Neuronal stem cell (in vitro differentiated cells): ENCODE data around the gene EPB41L2.

Experiments used
- DNase-seq: peaks from one replicate; pipeline ENCODE4 v3.0.0-alpha.2; 2013; ENCODE audit warnings: low spot score
- H2AFZ ChIP-seq: one replicate; pipeline ENCODE4 v1.6.1; 2013; ENCODE audit warnings: mild to moderate bottlenecking, low read length, inconsistent platforms
- H2AK5ac ChIP-seq: 2 replicates; pipeline ENCODE4 v1.6.1; 2013; ENCODE audit warnings: low read depth, mild to moderate bottlenecking, inconsistent platforms, low read length, moderate library complexity, mixed read lengths
- H2BK120ac ChIP-seq: 2 replicates; pipeline ENCODE4 v1.6.1; 2013; ENCODE audit warnings: low read depth, mild to moderate bottlenecking, inconsistent platforms, low read length, moderate library complexity, mixed read lengths
- H2BK12ac ChIP-seq: one replicate; pipeline ENCODE4 v1.6.1; 2013; ENCODE audit warnings: low read length, inconsistent platforms
- H2BK15ac ChIP-seq: 2 replicates; pipeline ENCODE4 v1.6.1; 2013; ENCODE audit warnings: mild to moderate bottlenecking, low read length, inconsistent platforms, mixed read lengths
- H2BK5ac ChIP-seq: one replicate; pipeline ENCODE4 v1.6.1; 2013; ENCODE audit warnings: inconsistent platforms, mild to moderate bottlenecking, low read length, moderate library complexity
- H3K14ac ChIP-seq: one replicate; pipeline ENCODE4 v1.6.1; 2013; ENCODE audit warnings: low read length, inconsistent platforms
- H3K18ac ChIP-seq: 2 replicates; pipeline ENCODE4 v1.6.1; 2013; ENCODE audit warnings: low read length, inconsistent platforms
- H3K23ac ChIP-seq: 2 replicates; pipeline ENCODE4 v1.6.1; 2013; ENCODE audit warnings: low read depth, mild to moderate bottlenecking, mixed read lengths, low read length, inconsistent platforms; ENCODE audit not compliant: poor library complexity
- H3K27ac ChIP-seq: replicated peaks from 3 replicates; pipeline ENCODE4 v1.5.1; 2013; ENCODE audit warnings: low read length, inconsistent platforms
- H3K27me3 ChIP-seq, 3 experiments: 2 replicates each; pipeline ENCODE4 v1.6.1; 2013; ENCODE audit warnings: low read length in 3 of 3, mild to moderate bottlenecking in 2 of 3, inconsistent platforms in 1 of 3, low read depth in 1 of 3, mixed read lengths in 1 of 3, moderate library complexity in 1 of 3; ENCODE audit not compliant: control insufficient read depth in 3 of 3, insufficient read depth in 3 of 3
- H3K36me3 ChIP-seq, 2 donors: replicated peaks in 1 of 2; 2 replicates each; pipeline ENCODE4 v1.6.1; 2013; ENCODE audit warnings: low read length in 2 of 2; ENCODE audit not compliant: control insufficient read depth in 2 of 2, insufficient read depth in 2 of 2
- H3K4ac ChIP-seq: 2 replicates; pipeline ENCODE4 v1.6.1; 2013; ENCODE audit warnings: inconsistent platforms, mild to moderate bottlenecking, low read length, moderate library complexity
- H3K4me1 ChIP-seq, 2 donors: 1 replicate in 1 of 2; 2 replicates in 1 of 2; pipeline ENCODE4 v1.6.1; 2013; ENCODE audit warnings: low read length in 2 of 2, low read depth in 1 of 2; ENCODE audit not compliant: control insufficient read depth in 2 of 2, insufficient read depth in 1 of 2
- H3K4me2 ChIP-seq: one replicate; pipeline ENCODE4 v1.6.1; 2013; ENCODE audit warnings: mild to moderate bottlenecking, low read length, inconsistent platforms; ENCODE audit not compliant: insufficient read depth, poor library complexity, severe bottlenecking
- H3K4me3 ChIP-seq, 2 donors: 2 replicates each; pipeline ENCODE4 v1.5.1; 2013; ENCODE audit warnings: low read length in 2 of 2, mild to moderate bottlenecking in 2 of 2, inconsistent platforms in 1 of 2, moderate library complexity in 1 of 2
- H3K79me1 ChIP-seq: one replicate; pipeline ENCODE4 v1.6.1; 2013; ENCODE audit warnings: low read depth, mild to moderate bottlenecking, inconsistent platforms, low read length, moderate library complexity
- H3K9ac ChIP-seq: one replicate; pipeline ENCODE4 v1.6.1; 2013; ENCODE audit warnings: mild to moderate bottlenecking, low read depth, low read length, inconsistent platforms; ENCODE audit not compliant: poor library complexity
- H3K9me3 ChIP-seq, 2 donors: replicated peaks in 1 of 2; 2 replicates each; pipeline versions ENCODE3 to v1.6.1; 2013; ENCODE audit warnings: low read length in 2 of 2, mild to moderate bottlenecking in 2 of 2, inconsistent platforms in 1 of 2, low read depth in 1 of 2, mixed read lengths in 1 of 2, moderate library complexity in 1 of 2; ENCODE audit not compliant: control insufficient read depth in 2 of 2, insufficient read depth in 1 of 2
- H4K8ac ChIP-seq: one replicate; pipeline ENCODE4 v1.6.1; 2013; ENCODE audit warnings: low read depth, mild to moderate bottlenecking, inconsistent platforms, low read length, moderate library complexity
- H4K91ac ChIP-seq: one replicate; pipeline ENCODE4 v1.6.1; 2013; ENCODE audit warnings: low read length, low read depth, mild to moderate bottlenecking, inconsistent platforms; ENCODE audit not compliant: poor library complexity
- WGBS, 2 donors: extraction: QIAGEN DNeasy Blood & Tissue Kit; methylation state at CpG; one replicate each; pipeline ENCODE4 v1.1.7; 2013; ENCODE audit warnings: missing lambda C conversion rate in 2 of 2, mixed read lengths in 1 of 2; ENCODE audit not compliant: insufficient read length in 2 of 2, insufficient replicate concordance in 1 of 2; ENCODE audit errors: extremely low coverage in 2 of 2; 5-methylcytosine and 5-hydroxymethylcytosine counted together

Gene EPB41L2

DNA sequence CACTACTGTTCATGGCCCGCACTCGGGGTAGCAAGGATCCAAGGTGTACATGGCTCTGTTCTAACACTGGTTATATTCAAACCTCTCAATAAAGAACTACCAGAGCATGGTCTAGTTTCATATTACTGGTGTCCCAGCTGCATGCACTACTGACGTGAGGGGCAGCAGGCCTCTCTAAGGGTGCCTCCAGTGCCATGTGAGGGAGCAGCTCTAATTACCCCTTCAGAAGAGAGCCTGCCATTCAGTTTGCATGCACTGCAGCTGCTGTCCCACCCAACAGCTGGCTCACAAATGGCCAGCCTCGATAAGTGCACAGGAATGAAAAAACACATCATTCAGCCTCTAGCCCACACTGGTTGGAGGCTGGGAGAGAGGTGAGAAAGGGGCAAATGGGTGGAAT is 150.6 kb downstream of the EPB41L2 start:
- Histone ChIP-seq H3K36me3 (no peaks in the 10 kb centered on the region), H2AK5ac (no peak overlapping the region), H3K14ac (no peak overlapping the region), H3K9me3 (no peaks in the 10 kb centered on the region), H3K18ac (no peak overlapping the region), H3K4me1 (peaks cover 0 to 4% of the 10 kb centered on the region in 2 donors), H2BK5ac (no peak overlapping the region), H3K9ac (no peak overlapping the region), H3K4me3 (no peak overlapping the region), H2AFZ (no peak overlapping the region), H3K79me1 (peaks cover 2% of the 10 kb centered on the region), H3K23ac (no peak overlapping the region), H2BK12ac (no peak overlapping the region), H4K8ac (no peak overlapping the region), H2BK120ac (no peak overlapping the region), H3K27me3 (no peaks in the 10 kb centered on the region), H3K4ac (no peak overlapping the region), H2BK15ac (no peak overlapping the region), H3K27ac (no peak overlapping the region), H4K91ac (no peak overlapping the region), H3K4me2 (no peak overlapping the region)
- no peak for DNase-seq
- no CpG with 5 or more reads among the region's 4 CpGs for WGBS, 2 donors

DNA sequence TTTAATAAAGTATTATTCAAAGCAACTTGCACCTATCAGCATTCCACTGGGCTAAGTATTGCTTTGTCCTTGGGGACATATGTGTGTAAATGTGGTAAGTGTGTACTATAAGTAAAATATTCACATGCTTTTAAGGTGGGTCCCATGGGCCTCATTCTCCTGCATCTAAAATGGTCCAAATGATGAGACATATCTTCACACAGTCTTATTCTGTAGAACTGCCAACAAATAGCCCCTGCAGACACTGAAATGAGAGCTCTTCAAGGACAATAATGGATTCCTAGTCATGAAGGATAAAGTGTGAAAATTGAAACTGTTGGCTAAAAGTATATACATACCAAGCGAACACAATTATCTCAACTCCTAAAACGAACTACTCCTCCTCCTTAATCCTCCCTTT is 154.1 kb downstream of the EPB41L2 start:
- Histone ChIP-seq H2AK5ac (no peak overlapping the region), H3K4me2 (no peak overlapping the region), H3K4me1 (peaks cover 0 to 4% of the 10 kb centered on the region in 2 donors), H4K8ac (no peak overlapping the region), H2BK120ac (no peak overlapping the region), H3K9me3 (no peaks in the 10 kb centered on the region), H3K79me1 (peaks cover 2% of the 10 kb centered on the region), H2AFZ (no peak overlapping the region), H3K9ac (no peak overlapping the region), H3K4me3 (no peak overlapping the region), H2BK5ac (no peak overlapping the region), H3K36me3 (no peaks in the 10 kb centered on the region), H3K27ac (no peak overlapping the region), H3K4ac (no peak overlapping the region), H2BK12ac (no peak overlapping the region), H3K23ac (no peak overlapping the region), H2BK15ac (no peak overlapping the region), H3K18ac (no peak overlapping the region), H4K91ac (no peak overlapping the region), H3K14ac (no peak overlapping the region), H3K27me3 (no peaks in the 10 kb centered on the region)
- WGBS, 2 donors, result no CpG with 5 or more reads among the region's 2 CpGs
- no peak for DNase-seq

DNA sequence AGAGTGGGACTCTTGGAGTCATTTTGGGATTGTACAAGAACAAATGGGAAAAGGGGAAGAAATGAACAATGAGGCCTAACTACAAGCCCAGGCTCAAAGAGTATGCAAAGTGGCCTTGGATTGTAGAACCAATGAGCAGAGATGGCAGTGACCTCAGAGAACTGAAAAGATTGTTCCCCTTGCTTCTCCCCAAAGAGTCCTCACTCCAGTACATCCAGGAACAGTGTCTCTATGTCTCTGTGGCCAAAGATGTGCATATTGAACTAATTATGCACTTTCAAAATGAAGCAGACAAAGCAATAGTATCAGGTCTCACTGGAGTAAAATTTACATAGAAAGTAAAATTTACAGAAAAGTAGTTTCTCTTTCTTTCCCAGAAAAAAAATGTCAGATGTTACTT is 154.9 kb downstream of the EPB41L2 start:
- Histone ChIP-seq H2AFZ (no peak overlapping the region), H3K4me3 (no peak overlapping the region), H3K23ac (no peak overlapping the region), H3K14ac (no peak overlapping the region), H3K27ac (no peak overlapping the region), H3K18ac (no peak overlapping the region), H3K4ac (no peak overlapping the region), H2BK15ac (no peak overlapping the region), H4K91ac (no peak overlapping the region), H3K36me3 (no peaks in the 10 kb centered on the region), H3K9ac (no peak overlapping the region), H4K8ac (no peak overlapping the region), H2AK5ac (no peak overlapping the region), H3K9me3 (no peaks in the 10 kb centered on the region), H2BK120ac (no peak overlapping the region), H3K4me1 (peaks cover 2 to 4% of the 10 kb centered on the region in 2 donors), H2BK5ac (no peak overlapping the region), H3K4me2 (no peak overlapping the region), H3K79me1 (peaks cover 2% of the 10 kb centered on the region), H2BK12ac (no peak overlapping the region), H3K27me3 (no peaks in the 10 kb centered on the region)
- no peak for DNase-seq

- no peak overlapping the region for H4K91ac ChIP-seq
- H3K4me1 ChIP-seq, result peaks cover 6 to 7% of the 10 kb centered on the region in 2 donors
- H3K23ac ChIP-seq, result no peak overlapping the region
- no peaks in the 10 kb centered on the region for H3K9me3 ChIP-seq
- no peak for DNase-seq
- peaks cover 4% of the 10 kb centered on the region for H3K79me1 ChIP-seq
- H3K18ac ChIP-seq, result no peak overlapping the region
- H3K36me3 ChIP-seq, result no peaks in the 10 kb centered on the region
- no peak overlapping the region for H2AK5ac ChIP-seq
- no peak overlapping the region for H2BK15ac ChIP-seq
- H2BK120ac ChIP-seq, result no peak overlapping the region
- no peak overlapping the region for H3K27ac ChIP-seq
- no peak overlapping the region for H2AFZ ChIP-seq
- H3K9ac ChIP-seq, result no peak overlapping the region
- WGBS, 2 donors, result no CpG with 5 or more reads among the region's 3 CpGs
- H3K4ac ChIP-seq, result no peak overlapping the region
- no peak overlapping the region for H3K4me3 ChIP-seq
- no peak overlapping the region for H3K4me2 ChIP-seq
- no peaks in the 10 kb centered on the region for H3K27me3 ChIP-seq
- no peak overlapping the region for H2BK12ac ChIP-seq
- H2BK5ac ChIP-seq, result no peak overlapping the region
- H3K14ac ChIP-seq, result no peak overlapping the region
- no peak overlapping the region for H4K8ac ChIP-seq
These were observed 155.4 kb downstream of the EPB41L2 start for GRCh38 chr6:130907687-130908086.
